ENCODE results near the gene SERINC4.
A peak's percentile ranks its signal among the peaks of the same experiment; 100 is the strongest.
"Not testable (repeated sequence)": the region's sequence is repeated elsewhere in the genome, so short reads cannot be mapped to it uniquely, and the experiment has no call there.

SERINC4 gene

DNA sequence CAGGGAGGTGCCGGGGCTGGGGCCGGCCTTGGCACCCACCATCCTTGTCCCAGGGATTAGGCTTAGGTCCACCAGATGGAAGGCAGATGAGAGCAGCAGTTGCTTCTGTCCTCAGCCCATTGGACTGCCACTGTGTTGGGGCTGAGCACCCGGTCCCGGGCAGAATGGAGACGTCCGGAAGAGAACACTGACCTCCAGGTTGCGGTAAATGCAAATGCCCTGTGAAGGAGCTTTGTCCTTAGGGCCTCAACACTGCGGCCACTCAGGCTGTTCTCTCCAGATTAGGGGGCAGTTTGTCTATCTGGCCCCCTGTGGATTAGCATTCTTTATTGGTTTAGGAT lies at the start of gene SERINC4:
Gene SERINC4, minus strand, starts transcription at position 276 of the 341 bp plus-strand sequence. Its CDS starts 234 bp downstream, at position 42.
- DNase-seq, result no peak

DNA sequence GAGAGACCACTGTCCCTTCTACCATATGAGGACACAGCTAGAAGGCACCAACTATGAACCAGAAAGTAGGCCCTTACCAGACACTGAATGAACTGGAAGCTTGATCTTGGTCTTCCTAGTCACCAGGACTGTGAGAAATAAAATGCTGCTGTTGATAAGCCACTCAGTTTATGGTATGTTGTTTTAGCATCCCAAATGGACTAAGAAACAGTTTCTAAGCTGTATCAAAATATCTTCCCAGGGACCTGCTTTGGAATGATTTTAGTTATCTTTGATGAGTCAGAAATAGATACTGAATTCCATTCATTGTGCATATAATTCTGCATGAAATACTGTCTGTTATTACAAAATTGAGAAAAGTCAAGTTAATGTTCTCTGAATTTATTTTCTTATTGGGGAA lies 45.4 kb upstream of the SERINC4 start:
- DNase-seq, result no peak

- DNase-seq, result not testable (repeated sequence)
Observed at GRCh38 chr15:43832485-43832884, 32.5 kb upstream of the SERINC4 start.

- not testable (repeated sequence) for DNase-seq
Observed at GRCh38 chr15:43831519-43832052, 31.6 kb upstream of the SERINC4 start.

- not testable (repeated sequence) for DNase-seq
Observed at GRCh38 chr15:43830691-43831275, 30.8 kb upstream of the SERINC4 start.

- DNase-seq, result not testable (repeated sequence)
Observed at GRCh38 chr15:43829951-43830540, 30.0 kb upstream of the SERINC4 start.

DNA sequence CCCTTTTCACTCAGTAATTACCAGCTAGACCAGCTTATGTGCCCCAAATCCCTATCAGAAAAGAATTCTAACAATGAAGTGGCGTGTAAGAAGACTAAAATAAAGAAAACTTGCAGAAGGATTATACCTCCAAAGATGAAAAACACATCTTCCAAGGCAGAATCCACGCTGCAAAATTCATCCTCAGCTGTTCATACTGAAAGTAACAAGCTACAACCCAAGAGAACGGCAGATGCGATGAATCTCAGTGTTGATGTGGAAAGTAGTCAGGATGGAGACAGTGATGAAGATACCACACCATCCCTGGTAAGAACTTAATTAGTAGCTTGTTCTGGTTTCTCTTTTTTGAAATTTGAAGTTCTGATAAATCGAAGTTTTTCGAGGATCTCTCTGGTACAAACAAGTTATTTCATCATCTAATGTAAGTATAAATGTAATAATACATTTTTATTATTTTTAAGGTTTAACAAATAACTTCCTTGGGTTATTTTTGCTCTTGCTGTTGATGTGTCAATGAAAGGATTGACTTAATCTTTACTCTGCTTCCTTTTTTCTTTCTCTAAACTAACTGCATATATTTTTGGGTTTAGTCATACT lies 28.1 kb upstream of the SERINC4 start:
- peak in 1 of 2 donors; percentile 28 for DNase-seq

DNA sequence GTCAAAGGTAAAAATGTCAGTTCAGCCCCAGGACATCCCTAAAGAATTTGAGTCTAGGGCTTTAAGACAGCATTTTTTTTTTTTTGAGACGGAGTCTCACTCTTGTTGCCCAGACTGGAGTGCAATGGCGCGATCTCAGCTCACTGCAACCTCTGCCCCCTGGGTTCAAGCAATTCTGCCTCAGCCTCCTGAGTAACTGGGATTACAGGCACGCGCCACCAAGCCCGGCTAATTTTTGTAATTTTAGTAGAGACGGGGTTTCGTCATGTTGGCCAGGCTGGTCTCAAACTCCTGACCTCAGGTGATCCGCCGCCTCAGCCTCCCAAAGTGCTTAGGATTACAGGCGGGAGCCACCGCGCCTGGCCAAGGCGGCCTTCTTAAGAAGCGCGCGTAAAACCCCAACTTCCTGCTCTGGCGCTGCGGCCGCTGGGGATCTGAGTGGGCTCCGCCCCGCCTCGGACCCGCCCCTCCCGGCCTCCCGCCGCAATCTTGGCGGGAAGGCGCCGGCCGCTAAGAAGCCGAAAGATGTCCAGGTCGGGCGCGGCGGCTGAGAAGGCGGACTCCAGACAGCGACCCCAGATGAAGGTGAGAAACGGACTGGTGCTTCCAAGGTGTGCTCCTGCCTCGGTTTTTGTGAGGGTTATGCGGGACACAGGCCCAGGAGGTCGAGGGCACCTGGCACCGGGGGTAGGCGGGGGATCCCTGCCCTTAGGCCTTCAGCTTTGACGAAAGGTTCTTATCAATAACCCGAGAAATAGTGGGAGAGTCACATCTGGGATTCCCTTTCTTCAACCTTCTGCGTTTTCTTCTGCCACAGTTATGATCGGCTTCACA lies 26.7 kb upstream of the SERINC4 start, which contains the start of gene WDR76:
Gene WDR76, plus strand, starts transcription at position 495 of the 834 bp plus-strand sequence. Its CDS starts 31 bp downstream, at position 526.
- DNase-seq, result peak; percentile 70 to 79

GRCh38 chr15:43826029-43826507 lies 26.0 kb upstream of the SERINC4 start:
- no peak for DNase-seq

DNA sequence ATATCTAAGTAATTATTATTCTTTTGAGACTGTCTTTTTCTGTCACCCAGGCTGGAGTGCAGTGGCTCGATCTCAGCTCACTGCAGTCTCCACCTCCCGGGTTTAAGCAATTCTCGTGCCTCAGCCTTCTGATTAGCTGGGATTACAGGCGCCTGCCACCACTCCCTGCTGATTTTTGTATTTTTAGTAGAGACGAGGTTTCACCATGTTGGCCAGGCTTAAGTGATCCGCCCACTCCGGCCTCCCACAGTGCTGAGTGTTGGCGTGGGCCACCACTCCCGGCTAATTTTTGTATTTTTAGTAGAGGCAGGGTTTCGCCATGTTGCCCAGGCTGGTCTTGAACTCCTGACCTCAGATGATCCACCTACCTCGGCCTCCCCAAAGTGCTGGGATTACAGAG lies 25.3 kb upstream of the SERINC4 start:
- DNase-seq, result not testable (repeated sequence)

- peak; percentile 95 for DNase-seq
Observed at GRCh38 chr15:43824302-43825246, 24.6 kb upstream of the SERINC4 start, which contains the start of gene MFAP1. Gene MFAP1, minus strand, starts transcription at chr15:43824690. Its CDS starts 121 bp downstream, at chr15:43824569.

GRCh38 chr15:43821505-43821904 lies 21.5 kb upstream of the SERINC4 start:
- DNase-seq, result no peak

- not testable (repeated sequence) for DNase-seq
Observed at GRCh38 chr15:43815064-43815463, 15.0 kb upstream of the SERINC4 start.

- peak in 1 of 2 donors; percentile 48 for DNase-seq
Observed at GRCh38 chr15:43808960-43809678, 9.1 kb upstream of the SERINC4 start.

GRCh38 chr15:43808435-43808950 lies 8.5 kb upstream of the SERINC4 start:
- DNase-seq, result no peak

- DNase-seq, result not testable (repeated sequence)
Observed at GRCh38 chr15:43802676-43803075, 2.7 kb upstream of the SERINC4 start.

DNA sequence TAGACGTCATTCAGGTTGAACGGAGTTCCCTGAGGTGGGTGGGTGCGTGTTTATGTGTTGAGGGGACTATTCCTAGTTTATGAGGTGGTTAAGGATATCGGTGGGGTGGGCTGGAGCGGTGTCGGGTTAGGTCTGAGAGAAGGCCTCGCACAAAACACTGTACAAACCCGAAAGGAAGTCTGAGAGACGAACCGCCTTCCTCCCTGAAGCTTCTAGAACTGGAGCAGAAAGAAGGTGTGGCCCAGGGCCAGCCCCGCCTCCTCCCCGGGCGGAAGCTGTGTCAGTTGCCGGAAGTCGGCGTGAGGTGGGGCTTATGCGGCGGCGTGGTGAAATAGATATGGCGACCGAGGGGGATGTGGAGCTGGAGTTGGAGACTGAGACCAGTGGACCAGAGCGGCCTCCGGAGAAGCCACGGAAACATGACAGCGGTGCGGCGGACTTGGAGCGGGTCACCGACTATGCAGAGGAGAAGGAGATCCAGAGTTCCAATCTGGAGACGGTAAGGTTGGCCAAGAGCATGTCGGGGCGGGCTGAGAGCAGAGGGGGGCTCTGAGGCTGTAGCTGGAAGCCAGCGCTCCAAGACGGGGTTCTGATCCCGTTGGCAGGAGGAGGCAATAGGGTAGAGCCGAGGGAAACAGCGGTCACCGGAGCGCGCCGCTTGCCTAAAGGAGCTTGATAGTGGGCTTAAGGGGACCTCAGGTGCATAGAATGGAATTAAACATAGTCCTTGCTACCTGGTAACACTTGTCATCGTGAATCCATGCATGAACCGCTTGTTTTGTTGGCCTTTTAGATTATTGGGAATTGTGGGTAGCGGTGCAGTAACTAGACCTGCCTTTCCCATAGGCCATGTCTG lies 494 bp upstream of the SERINC4 start, which contains the start of gene HYPK:
Gene HYPK, plus strand, starts transcription at position 314 of the 856 bp plus-strand sequence. Its CDS starts 24 bp downstream, at position 338.
- peak; percentile 92 to 94 for DNase-seq

DNA sequence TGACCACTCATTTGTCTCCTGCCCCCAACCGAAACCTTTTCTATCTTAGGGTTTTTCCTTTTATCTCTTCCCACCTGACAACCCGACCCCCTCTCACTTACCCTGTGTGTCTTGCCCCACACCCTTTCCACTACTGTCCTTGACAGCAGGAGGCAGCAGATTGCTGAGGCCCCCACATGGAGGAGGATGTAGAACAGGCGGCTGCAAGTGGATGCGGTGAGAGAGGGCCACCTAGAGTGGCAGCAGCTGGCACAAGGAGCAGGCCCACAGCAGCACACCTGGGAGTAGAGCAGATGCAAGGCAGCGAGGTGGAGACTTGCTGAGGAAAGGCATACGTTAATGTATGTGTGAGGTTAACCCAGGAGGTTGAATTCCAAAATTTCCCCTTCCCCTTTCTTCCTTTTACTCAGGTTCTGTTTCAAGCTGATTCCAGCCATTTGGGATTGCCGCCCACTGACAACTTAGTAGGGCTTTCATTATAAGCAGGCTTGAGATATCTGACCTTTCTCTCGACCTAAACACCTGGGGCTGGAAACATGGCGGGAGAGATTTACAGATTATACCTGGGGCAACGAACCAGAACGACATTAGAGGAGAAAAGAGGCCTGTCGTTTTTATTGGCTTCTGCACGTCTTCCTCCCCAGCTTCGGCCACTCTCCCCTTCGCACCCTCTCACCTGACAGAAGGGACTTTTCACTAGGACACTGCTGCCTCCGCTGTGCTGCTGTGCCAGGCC lies 643 bp downstream of the SERINC4 start:
- DNase-seq, result no peak

DNA sequence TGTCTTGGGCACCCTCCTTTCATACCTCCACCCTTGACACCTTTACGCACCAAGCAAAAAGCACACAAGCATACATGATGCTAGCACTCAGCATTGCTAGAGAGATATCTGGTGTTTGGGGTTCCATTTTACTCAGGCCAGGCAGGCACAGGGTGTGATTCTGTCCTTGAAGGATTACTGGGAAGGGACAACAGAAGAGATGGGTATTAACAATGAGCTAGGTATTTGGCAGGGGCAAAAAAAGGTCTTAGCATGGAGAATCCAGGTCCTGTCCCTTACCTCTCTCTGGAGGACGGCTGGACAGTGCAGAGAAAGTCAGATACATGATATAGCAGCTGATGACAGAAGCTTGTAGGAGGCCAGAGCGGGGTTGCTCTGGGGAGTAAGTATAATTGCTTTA lies 3.5 kb downstream of the SERINC4 start:
- DNase-seq, result no peak
